Parathyroid adenoma (tissue), 2 donors: ENCODE results near the gene TSPAN4.

Source experiments
- H2AFZ ChIP-seq: fragments of 300-600 bp; sonication (generic); one replicate; pipeline ENCODE4 v1.7.0; 2017; ENCODE audit warnings: antibody characterized with exemption, mild to moderate bottlenecking
- H3K27ac ChIP-seq: fragments of 300-600 bp; sonication (generic); one replicate; pipeline ENCODE4 v1.7.0; 2017
- H3K27me3 ChIP-seq: fragments of 300-600 bp; sonication (generic); one replicate; pipeline ENCODE4 v1.7.0; 2017; ENCODE audit warnings: low read length; ENCODE audit not compliant: control insufficient read depth, insufficient read depth
- H3K36me3 ChIP-seq: fragments of 300-600 bp; sonication (generic); one replicate; pipeline ENCODE4 v1.7.0; 2017; ENCODE audit warnings: low read length; ENCODE audit not compliant: control insufficient read depth, insufficient read depth
- H3K4me1 ChIP-seq: fragments of 300-600 bp; sonication (generic); one replicate; pipeline ENCODE4 v1.7.0; 2017; ENCODE audit warnings: control low read depth
- H3K4me2 ChIP-seq: fragments of 300-600 bp; sonication (generic); one replicate; pipeline ENCODE4 v1.7.0; 2017; ENCODE audit warnings: low read length
- H3K4me3 ChIP-seq: fragments of 300-600 bp; sonication (generic); one replicate; pipeline ENCODE4 v1.7.0; 2017; ENCODE audit warnings: low read depth, low read length
- H3K79me2 ChIP-seq: fragments of 300-600 bp; sonication (generic); one replicate; pipeline ENCODE4 v1.7.0; 2017; ENCODE audit warnings: control low read depth
- H3K9ac ChIP-seq: fragments of 300-600 bp; sonication (generic); one replicate; pipeline ENCODE4 v1.7.0; 2017; ENCODE audit warnings: mild to moderate bottlenecking
- H3K9me3 ChIP-seq: fragments of 300-600 bp; sonication (generic); one replicate; pipeline ENCODE4 v1.7.0; 2017; ENCODE audit warnings: low read length; ENCODE audit not compliant: control insufficient read depth
- TF ChIP-seq, protein P1 (sequence below): fragments of 300-600 bp; sonication (generic); IDR thresholded peaks from one replicate; pipeline ENCODE4 v1.7.0; 2017; ENCODE audit warnings: antibody characterized with exemption, mild to moderate bottlenecking
- donor health status: primary hyperparathyroidism.

Gene TSPAN4

DNA sequence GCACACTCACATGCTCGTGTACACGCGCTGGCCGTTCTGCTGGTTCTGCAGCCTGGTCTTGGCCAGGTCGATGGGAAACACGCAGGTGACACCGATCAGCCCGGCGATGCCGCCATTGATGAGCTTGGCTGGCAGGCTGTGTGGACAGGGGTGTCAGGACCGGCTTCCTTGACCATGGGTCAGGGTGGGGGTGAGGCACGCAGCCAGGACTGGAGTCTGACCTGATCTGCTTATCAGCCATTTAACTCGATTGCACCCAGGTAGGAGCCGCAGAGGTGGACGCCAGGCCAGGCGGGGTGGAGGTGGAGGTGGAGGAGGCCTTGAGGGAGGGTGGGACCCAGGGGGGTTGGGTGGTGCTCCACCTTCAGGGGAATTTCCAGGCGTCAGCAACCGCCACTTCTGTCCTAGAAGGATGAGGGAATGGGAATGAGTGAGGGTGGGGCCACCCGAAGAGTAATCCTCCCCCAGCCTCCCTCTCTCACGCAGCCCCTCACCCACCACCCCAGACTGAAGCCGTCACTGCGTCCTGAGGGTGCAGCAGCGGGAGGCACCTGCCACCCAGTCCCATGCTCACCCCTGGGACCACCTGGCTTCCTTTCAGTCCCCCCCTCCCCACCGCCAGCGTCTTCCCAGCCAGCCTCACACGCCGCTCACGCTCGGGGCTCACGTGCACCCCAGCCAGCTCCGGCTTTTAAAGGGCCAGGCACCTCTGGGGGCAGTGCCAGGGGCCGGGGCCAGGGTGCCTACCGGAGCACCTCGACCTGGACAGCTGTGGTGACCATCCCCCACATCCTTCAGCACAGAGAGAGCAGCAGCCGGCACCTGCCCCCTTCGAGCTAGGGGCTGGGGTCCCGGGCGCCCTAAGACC, 47.7 kb upstream of the TSPAN4 start:
- Histone ChIP-seq H3K4me2 (no peak overlapping the region), H3K27ac (no peak overlapping the region), H3K79me2 (no peaks in the 10 kb centered on the region), H3K36me3 (no peaks in the 10 kb centered on the region), H3K9me3 (no peaks in the 10 kb centered on the region), H2AFZ (no peak overlapping the region), H3K4me1 (peaks cover 4% of the 10 kb centered on the region), H3K27me3 (no peaks in the 10 kb centered on the region), H3K9ac (no peak overlapping the region), H3K4me3 (no peak overlapping the region)
- TF ChIP-seq, protein P1, sequence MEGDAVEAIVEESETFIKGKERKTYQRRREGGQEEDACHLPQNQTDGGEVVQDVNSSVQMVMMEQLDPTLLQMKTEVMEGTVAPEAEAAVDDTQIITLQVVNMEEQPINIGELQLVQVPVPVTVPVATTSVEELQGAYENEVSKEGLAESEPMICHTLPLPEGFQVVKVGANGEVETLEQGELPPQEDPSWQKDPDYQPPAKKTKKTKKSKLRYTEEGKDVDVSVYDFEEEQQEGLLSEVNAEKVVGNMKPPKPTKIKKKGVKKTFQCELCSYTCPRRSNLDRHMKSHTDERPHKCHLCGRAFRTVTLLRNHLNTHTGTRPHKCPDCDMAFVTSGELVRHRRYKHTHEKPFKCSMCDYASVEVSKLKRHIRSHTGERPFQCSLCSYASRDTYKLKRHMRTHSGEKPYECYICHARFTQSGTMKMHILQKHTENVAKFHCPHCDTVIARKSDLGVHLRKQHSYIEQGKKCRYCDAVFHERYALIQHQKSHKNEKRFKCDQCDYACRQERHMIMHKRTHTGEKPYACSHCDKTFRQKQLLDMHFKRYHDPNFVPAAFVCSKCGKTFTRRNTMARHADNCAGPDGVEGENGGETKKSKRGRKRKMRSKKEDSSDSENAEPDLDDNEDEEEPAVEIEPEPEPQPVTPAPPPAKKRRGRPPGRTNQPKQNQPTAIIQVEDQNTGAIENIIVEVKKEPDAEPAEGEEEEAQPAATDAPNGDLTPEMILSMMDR = no peak

DNA sequence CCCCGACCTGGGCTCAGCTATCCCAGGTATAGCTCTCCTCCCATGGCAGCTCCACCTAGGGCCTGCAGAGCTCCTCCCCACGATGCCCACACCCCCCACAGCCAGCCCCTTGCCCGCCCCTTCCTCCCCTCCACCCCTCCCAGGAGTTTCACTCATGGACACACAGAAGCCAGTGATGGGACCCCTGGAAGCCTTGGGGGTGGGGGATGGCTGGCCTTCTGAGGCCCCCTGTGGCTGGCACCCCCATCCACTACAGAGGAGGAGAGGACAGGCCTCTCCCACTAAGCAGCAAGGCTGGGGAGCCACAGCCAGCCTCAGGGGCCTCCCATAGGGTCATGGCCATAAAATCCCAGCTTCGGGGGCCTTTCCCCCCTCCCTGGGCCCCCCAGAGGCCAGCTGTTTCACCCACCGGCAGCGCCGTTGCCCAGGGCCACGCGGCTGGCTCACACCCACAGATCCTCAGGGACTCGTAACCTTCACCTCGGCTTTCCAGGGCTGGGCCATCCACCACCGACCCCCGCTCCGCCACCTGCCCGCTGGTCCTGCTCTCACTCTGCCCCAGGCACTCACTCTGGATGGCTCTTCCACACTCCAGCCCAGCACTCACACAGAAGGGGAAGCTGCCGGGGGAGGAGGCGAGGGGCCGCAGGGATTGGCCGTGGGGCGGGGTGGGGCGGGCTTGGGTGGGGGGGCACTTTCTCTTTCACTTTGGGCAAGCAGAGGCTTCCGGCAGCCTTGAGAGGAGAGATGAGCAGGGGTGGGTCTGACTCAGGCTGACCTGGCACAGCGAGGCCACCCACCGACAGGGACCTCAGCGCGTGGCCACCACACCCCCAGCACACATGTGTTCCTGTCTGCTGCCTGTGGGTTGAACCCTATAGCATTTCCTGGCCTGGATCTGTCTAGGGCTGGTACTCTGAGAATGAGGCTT, 46.8 kb upstream of the TSPAN4 start:
- Histone ChIP-seq H3K27me3 (no peaks in the 10 kb centered on the region), H3K9ac (no peak overlapping the region), H3K27ac (no peak overlapping the region), H2AFZ (no peak overlapping the region), H3K4me2 (peak overlapping the region; percentile 42), H3K36me3 (no peaks in the 10 kb centered on the region), H3K9me3 (no peaks in the 10 kb centered on the region), H3K4me3 (no peak overlapping the region), H3K4me1 (peaks cover 4% of the 10 kb centered on the region), H3K79me2 (no peaks in the 10 kb centered on the region)
- TF ChIP-seq, protein P1 = no peak

DNA sequence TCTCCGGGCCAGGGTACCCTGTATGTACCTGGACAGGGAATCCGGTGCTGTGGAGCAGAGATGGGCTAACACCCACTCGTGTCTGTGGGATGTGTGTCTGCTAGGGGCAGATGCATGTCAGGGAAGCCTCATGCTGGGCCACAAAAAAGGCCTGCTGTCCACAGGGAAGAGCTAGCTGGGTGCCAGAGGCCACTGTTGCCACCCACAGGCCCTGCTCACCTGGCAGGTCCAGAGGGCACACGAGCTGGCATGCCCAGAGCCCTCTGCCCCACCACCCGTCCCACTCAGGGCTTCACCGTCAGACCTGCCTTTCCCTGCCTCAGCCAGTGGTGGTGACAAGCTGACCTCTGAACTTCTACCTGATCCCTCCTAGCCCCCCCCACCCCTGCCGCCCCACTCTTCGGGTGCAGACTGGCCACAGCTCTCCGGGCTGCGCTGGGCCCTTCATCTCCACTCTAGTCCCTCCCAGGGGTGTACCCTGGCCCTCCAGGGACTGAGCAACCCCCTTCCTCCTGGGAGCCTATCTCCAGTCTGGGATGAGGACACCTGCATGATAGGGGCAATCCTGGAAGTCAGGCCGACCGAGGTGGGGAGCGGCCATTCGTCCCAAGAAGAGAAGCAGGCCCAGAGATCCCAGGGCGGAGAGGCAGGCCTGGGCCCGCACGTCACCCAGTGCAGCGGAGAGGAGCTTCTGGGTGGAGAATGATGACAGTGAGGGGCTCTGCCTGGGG, 45.9 kb upstream of the TSPAN4 start:
- TF ChIP-seq, protein P1 = no peak
- Histone ChIP-seq H3K9me3 (no peaks in the 10 kb centered on the region), H3K4me3 (peak overlapping the region; percentile 48), H2AFZ (peak overlapping the region; percentile 67), H3K79me2 (no peaks in the 10 kb centered on the region), H3K36me3 (no peaks in the 10 kb centered on the region), H3K27ac (peak overlapping the region; percentile 42), H3K4me1 (peaks cover 4% of the 10 kb centered on the region), H3K9ac (no peak overlapping the region), H3K4me2 (peak overlapping the region; percentile 69), H3K27me3 (no peaks in the 10 kb centered on the region)

DNA sequence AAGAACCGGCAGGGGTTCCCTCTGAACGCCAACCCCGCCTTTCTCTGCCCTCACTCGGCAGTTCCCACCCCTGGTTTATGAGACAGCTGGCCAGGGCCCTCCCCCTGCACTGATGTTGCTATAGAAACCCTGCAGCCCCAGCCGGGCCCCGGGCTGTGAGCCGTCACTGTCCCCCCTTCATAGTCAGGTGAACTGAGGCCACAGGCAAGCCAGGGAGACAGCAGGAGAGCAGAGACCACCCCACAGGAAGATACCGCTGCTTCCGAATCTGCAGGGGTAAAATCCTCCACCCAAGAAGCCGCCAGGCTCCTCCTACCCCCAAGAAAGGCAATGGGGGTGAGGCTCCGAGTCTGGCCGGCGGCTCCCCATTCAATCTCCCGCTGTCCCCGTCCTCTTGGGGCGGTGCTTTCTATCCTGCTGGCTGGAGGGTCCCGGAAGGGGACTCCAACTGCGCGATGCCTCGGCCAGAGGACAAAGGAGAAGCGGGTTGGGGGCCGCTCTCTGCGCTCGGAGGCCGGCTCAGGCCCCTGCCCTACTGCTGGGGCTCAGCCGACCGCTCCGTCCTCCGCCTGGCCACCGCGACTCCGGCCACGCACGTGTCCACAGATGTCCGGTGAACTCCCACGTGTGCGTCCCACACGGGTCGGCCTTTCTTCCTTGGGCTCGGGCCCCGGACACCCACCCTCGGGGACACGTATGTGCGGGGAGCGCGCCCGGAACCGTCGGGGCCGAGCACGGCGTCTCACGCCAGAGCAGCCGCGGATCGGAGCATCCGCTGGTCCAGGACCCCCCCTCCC, 45.2 kb upstream of the TSPAN4 start:
- H3K27ac ChIP-seq = peak overlapping the region; percentile 42
- no peaks in the 10 kb centered on the region for H3K9me3 ChIP-seq
- peak overlapping the region; percentile 67 for H2AFZ ChIP-seq
- H3K27me3 ChIP-seq = no peaks in the 10 kb centered on the region
- no peaks in the 10 kb centered on the region for H3K79me2 ChIP-seq
- peak overlapping the region; percentile 48 for H3K4me3 ChIP-seq
- peak overlapping the region; percentile 69 for H3K4me2 ChIP-seq
- TF ChIP-seq, protein P1 = no peak
- H3K4me1 ChIP-seq = peaks cover 4% of the 10 kb centered on the region
- no peaks in the 10 kb centered on the region for H3K36me3 ChIP-seq
- H3K9ac ChIP-seq = no peak overlapping the region
